HUES64 (cell line): ENCODE results near the gene TPD52L1.

Experiments used
- H3K27ac ChIP-seq: 2 replicates; pipeline ENCODE4 v1.7.0; 2013; ENCODE audit warnings: low read depth, low read length, inconsistent platforms
- H3K27me3 ChIP-seq: 2 replicates; pipeline ENCODE4 v1.6.1; 2013; ENCODE audit warnings: mild to moderate bottlenecking, low read length; ENCODE audit not compliant: insufficient read depth
- H3K36me3 ChIP-seq: 2 replicates; pipeline ENCODE4 v1.6.1; 2013; ENCODE audit warnings: mild to moderate bottlenecking, low read length; ENCODE audit not compliant: insufficient read depth
- H3K4me1 ChIP-seq: 2 replicates; pipeline ENCODE4 v1.6.1; 2013; ENCODE audit warnings: mild to moderate bottlenecking, low read length, moderate library complexity; ENCODE audit not compliant: insufficient read depth
- H3K4me3 ChIP-seq: 2 replicates; pipeline ENCODE4 v1.5.1; 2013; ENCODE audit warnings: mild to moderate bottlenecking, low read length, moderate library complexity
- H3K9ac ChIP-seq: 2 replicates; pipeline ENCODE4 v1.6.1; 2013; ENCODE audit warnings: mild to moderate bottlenecking, low read depth, low read length
- H3K9me3 ChIP-seq: 2 replicates; pipeline ENCODE4 v1.6.1; 2013; ENCODE audit warnings: low read depth, low read length; ENCODE audit not compliant: insufficient read depth
- WGBS: fragments of 150-250, 120-280 bp; methylation state at CpG from one replicate; pipeline ENCODE4 v1.1.7; 2013; ENCODE audit warnings: missing lambda C conversion rate; 5-methylcytosine and 5-hydroxymethylcytosine counted together

The TPD52L1 gene

GRCh38 chr6:125163811-125164210 is 10.2 kb downstream of the TPD52L1 start:
- Histone ChIP-seq H3K9me3 (no peaks in the 10 kb centered on the region), H3K27me3 (no peaks in the 10 kb centered on the region), H3K4me3 (no peak overlapping the region), H3K9ac (no peak overlapping the region), H3K4me1 (no peaks in the 10 kb centered on the region), H3K27ac (no peak overlapping the region), H3K36me3 (no peaks in the 10 kb centered on the region)
- 90% methylated on average over 1 of the region's 1 CpG for WGBS

- no peak overlapping the region for H3K4me3 ChIP-seq
- no peaks in the 10 kb centered on the region for H3K36me3 ChIP-seq
- H3K27ac ChIP-seq = no peak overlapping the region
- no peaks in the 10 kb centered on the region for H3K27me3 ChIP-seq
- WGBS = 80% methylated on average over 4 of the region's 4 CpGs
- no peak overlapping the region for H3K9ac ChIP-seq
- H3K9me3 ChIP-seq = no peaks in the 10 kb centered on the region
- no peaks in the 10 kb centered on the region for H3K4me1 ChIP-seq
Observed at GRCh38 chr6:125164696-125165095, 11.1 kb downstream of the TPD52L1 start.

- H3K27ac ChIP-seq = no peak overlapping the region
- H3K9me3 ChIP-seq = no peaks in the 10 kb centered on the region
- H3K36me3 ChIP-seq = no peaks in the 10 kb centered on the region
- no peak overlapping the region for H3K9ac ChIP-seq
- H3K4me3 ChIP-seq = no peak overlapping the region
- 100% methylated on average over 1 of the region's 1 CpG for WGBS
- no peaks in the 10 kb centered on the region for H3K4me1 ChIP-seq
- H3K27me3 ChIP-seq = no peaks in the 10 kb centered on the region
Observed at GRCh38 chr6:125165256-125165655, 11.7 kb downstream of the TPD52L1 start.

GRCh38 chr6:125165776-125166175 is 12.2 kb downstream of the TPD52L1 start:
- Histone ChIP-seq H3K27ac (no peak overlapping the region), H3K4me1 (no peaks in the 10 kb centered on the region), H3K36me3 (no peaks in the 10 kb centered on the region), H3K9ac (no peak overlapping the region), H3K27me3 (no peaks in the 10 kb centered on the region), H3K4me3 (no peak overlapping the region), H3K9me3 (no peaks in the 10 kb centered on the region)
- 96% methylated on average over 1 of the region's 4 CpGs for WGBS

GRCh38 chr6:125166711-125167110 is 13.1 kb downstream of the TPD52L1 start:
- no peak overlapping the region for H3K9ac ChIP-seq
- no peak overlapping the region for H3K27ac ChIP-seq
- H3K9me3 ChIP-seq = no peaks in the 10 kb centered on the region
- no peaks in the 10 kb centered on the region for H3K4me1 ChIP-seq
- 80% methylated on average over 2 of the region's 3 CpGs for WGBS
- no peaks in the 10 kb centered on the region for H3K27me3 ChIP-seq
- no peaks in the 10 kb centered on the region for H3K36me3 ChIP-seq
- H3K4me3 ChIP-seq = no peak overlapping the region

- Histone ChIP-seq H3K27me3 (no peaks in the 10 kb centered on the region), H3K4me1 (no peaks in the 10 kb centered on the region), H3K36me3 (no peaks in the 10 kb centered on the region), H3K27ac (no peak overlapping the region), H3K9ac (no peak overlapping the region), H3K9me3 (no peaks in the 10 kb centered on the region), H3K4me3 (no peak overlapping the region)
- 100% methylated on average over 2 of the region's 2 CpGs for WGBS
Observed at GRCh38 chr6:125167579-125167978, 14.0 kb downstream of the TPD52L1 start.

GRCh38 chr6:125169058-125169457 is 15.5 kb downstream of the TPD52L1 start:
- no peaks in the 10 kb centered on the region for H3K4me1 ChIP-seq
- H3K27ac ChIP-seq = no peak overlapping the region
- no peak overlapping the region for H3K4me3 ChIP-seq
- H3K9ac ChIP-seq = no peak overlapping the region
- H3K9me3 ChIP-seq = no peaks in the 10 kb centered on the region
- no peaks in the 10 kb centered on the region for H3K36me3 ChIP-seq
- 91% methylated on average over 3 of the region's 3 CpGs for WGBS
- H3K27me3 ChIP-seq = no peaks in the 10 kb centered on the region

- Histone ChIP-seq H3K9ac (no peak overlapping the region), H3K4me3 (no peak overlapping the region), H3K27ac (no peak overlapping the region), H3K4me1 (no peaks in the 10 kb centered on the region), H3K36me3 (no peaks in the 10 kb centered on the region), H3K9me3 (no peaks in the 10 kb centered on the region), H3K27me3 (no peaks in the 10 kb centered on the region)
- WGBS = 91% methylated on average over 3 of the region's 3 CpGs
Observed at GRCh38 chr6:125169522-125169921, 15.9 kb downstream of the TPD52L1 start.

- H3K36me3 ChIP-seq = no peaks in the 10 kb centered on the region
- H3K9me3 ChIP-seq = no peaks in the 10 kb centered on the region
- H3K9ac ChIP-seq = no peak overlapping the region
- H3K4me3 ChIP-seq = no peak overlapping the region
- no peaks in the 10 kb centered on the region for H3K4me1 ChIP-seq
- no peak overlapping the region for H3K27ac ChIP-seq
- 92% methylated on average over 1 of the region's 1 CpG for WGBS
- H3K27me3 ChIP-seq = no peaks in the 10 kb centered on the region
Observed at GRCh38 chr6:125170376-125170775, 16.8 kb downstream of the TPD52L1 start.

- Histone ChIP-seq H3K4me1 (no peaks in the 10 kb centered on the region), H3K9me3 (no peaks in the 10 kb centered on the region), H3K36me3 (no peaks in the 10 kb centered on the region), H3K4me3 (no peak overlapping the region), H3K27me3 (no peaks in the 10 kb centered on the region), H3K9ac (no peak overlapping the region), H3K27ac (no peak overlapping the region)
- 95% methylated on average over 5 of the region's 6 CpGs for WGBS
Observed at GRCh38 chr6:125173341-125174095, 19.9 kb downstream of the TPD52L1 start.

- 76% methylated on average over 1 of the region's 1 CpG for WGBS
- no peak overlapping the region for H3K27ac ChIP-seq
- no peak overlapping the region for H3K4me3 ChIP-seq
Observed at GRCh38 chr6:125174626-125175025, 21.1 kb downstream of the TPD52L1 start.

More at GRCh38 chr6:125174626-125175025, 21.1 kb downstream of the TPD52L1 start:
- no peaks in the 10 kb centered on the region for H3K36me3 ChIP-seq
- H3K9me3 ChIP-seq = no peaks in the 10 kb centered on the region
- no peak overlapping the region for H3K9ac ChIP-seq
- no peaks in the 10 kb centered on the region for H3K4me1 ChIP-seq
- no peaks in the 10 kb centered on the region for H3K27me3 ChIP-seq
